ENCODE data around the gene TSC2.

DNA sequence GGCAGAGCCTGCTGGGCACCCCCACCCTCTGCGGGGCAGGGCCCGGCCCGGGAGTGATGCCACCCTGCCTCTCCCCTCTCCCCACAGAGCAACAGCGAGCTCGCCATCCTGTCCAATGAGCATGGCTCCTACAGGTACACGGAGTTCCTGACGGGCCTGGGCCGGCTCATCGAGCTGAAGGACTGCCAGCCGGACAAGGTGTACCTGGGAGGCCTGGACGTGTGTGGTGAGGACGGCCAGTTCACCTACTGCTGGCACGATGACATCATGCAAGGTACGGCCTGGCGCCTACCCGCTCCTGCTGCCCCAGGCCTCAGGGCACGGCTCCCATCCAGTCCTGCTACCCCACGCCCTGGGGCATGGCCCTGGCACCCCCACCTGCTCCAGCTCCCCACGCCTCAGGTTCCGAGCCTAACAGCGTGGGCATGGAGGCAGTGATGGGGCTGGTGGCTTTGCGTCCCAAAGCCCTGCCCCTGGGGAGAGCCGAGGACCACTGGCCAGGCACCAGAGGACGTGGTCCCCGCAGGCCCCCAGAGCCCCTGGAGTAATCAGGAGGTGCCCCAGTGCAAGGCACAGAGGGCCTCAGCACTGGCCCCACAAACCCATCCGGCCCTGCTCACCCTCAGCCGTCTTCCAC, 38.4 kb downstream of the TSC2 start:
- TF ChIP-seq, protein P1, sequence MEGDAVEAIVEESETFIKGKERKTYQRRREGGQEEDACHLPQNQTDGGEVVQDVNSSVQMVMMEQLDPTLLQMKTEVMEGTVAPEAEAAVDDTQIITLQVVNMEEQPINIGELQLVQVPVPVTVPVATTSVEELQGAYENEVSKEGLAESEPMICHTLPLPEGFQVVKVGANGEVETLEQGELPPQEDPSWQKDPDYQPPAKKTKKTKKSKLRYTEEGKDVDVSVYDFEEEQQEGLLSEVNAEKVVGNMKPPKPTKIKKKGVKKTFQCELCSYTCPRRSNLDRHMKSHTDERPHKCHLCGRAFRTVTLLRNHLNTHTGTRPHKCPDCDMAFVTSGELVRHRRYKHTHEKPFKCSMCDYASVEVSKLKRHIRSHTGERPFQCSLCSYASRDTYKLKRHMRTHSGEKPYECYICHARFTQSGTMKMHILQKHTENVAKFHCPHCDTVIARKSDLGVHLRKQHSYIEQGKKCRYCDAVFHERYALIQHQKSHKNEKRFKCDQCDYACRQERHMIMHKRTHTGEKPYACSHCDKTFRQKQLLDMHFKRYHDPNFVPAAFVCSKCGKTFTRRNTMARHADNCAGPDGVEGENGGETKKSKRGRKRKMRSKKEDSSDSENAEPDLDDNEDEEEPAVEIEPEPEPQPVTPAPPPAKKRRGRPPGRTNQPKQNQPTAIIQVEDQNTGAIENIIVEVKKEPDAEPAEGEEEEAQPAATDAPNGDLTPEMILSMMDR (IDR thresholded peaks at IDR 0.05): no peak
- TF ChIP-seq POLR2A (IDR thresholded peaks at IDR 0.05): no peak
